ENCODE data around the gene GJA4.
"Not testable (repeated sequence)": the region's sequence is repeated elsewhere in the genome, so short reads cannot be mapped to it uniquely, and the experiment has no call there.

GJA4 gene

GRCh38 chr1:34770891-34771504, 21.8 kb upstream of the GJA4 start:
- DNase-seq: no peak
- Histone ChIP-seq H3K4me3 (ENCODE audit: low read depth in 1 of 2, low read length in 2 of 2) (no peak overlapping the region), H2AFZ (ENCODE audit: low read depth, low read length) (no peak overlapping the region), H3K9ac (ENCODE audit: low read depth, low read length) (no peak overlapping the region), H3K79me2 (ENCODE audit: insufficient read depth, low read length) (no peaks in the 10 kb centered on the region), H3K27me3 (ENCODE audit: insufficient read depth, low read length, poor library complexity) (peaks cover 13% of the 10 kb centered on the region), H3K4me2 (ENCODE audit: insufficient read depth, low read length) (no peak overlapping the region), H4K20me1 (ENCODE audit: insufficient read depth, low read length) (no peaks in the 10 kb centered on the region), H3K27ac (ENCODE audit: low read length) (no peak overlapping the region), H3K36me3 (ENCODE audit: insufficient read depth, low read length) (no peaks in the 10 kb centered on the region), H3K4me1 (ENCODE audit: insufficient read depth, low read length) (no peaks in the 10 kb centered on the region), H3K9me3 (ENCODE audit: insufficient read depth, low read length, severe bottlenecking) (no peaks in the 10 kb centered on the region)
- TF ChIP-seq, protein P1, sequence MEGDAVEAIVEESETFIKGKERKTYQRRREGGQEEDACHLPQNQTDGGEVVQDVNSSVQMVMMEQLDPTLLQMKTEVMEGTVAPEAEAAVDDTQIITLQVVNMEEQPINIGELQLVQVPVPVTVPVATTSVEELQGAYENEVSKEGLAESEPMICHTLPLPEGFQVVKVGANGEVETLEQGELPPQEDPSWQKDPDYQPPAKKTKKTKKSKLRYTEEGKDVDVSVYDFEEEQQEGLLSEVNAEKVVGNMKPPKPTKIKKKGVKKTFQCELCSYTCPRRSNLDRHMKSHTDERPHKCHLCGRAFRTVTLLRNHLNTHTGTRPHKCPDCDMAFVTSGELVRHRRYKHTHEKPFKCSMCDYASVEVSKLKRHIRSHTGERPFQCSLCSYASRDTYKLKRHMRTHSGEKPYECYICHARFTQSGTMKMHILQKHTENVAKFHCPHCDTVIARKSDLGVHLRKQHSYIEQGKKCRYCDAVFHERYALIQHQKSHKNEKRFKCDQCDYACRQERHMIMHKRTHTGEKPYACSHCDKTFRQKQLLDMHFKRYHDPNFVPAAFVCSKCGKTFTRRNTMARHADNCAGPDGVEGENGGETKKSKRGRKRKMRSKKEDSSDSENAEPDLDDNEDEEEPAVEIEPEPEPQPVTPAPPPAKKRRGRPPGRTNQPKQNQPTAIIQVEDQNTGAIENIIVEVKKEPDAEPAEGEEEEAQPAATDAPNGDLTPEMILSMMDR (IDR thresholded peaks at IDR 0.05; ENCODE audit: borderline replicate concordance, extremely low read depth, low read length, poor library complexity, severe bottlenecking): no peak
- no peak for TF ChIP-seq EZH2 (IDR thresholded peaks at IDR 0.05; ENCODE audit: borderline replicate concordance, low read depth, low read length, severe bottlenecking)
- no peak for ATAC-seq (ENCODE audit: insufficient read depth, low read depth)

GRCh38 chr1:34771573-34772371, 21.0 kb upstream of the GJA4 start:
- H3K27ac ChIP-seq (ENCODE audit: low read length): no peak overlapping the region

DNA sequence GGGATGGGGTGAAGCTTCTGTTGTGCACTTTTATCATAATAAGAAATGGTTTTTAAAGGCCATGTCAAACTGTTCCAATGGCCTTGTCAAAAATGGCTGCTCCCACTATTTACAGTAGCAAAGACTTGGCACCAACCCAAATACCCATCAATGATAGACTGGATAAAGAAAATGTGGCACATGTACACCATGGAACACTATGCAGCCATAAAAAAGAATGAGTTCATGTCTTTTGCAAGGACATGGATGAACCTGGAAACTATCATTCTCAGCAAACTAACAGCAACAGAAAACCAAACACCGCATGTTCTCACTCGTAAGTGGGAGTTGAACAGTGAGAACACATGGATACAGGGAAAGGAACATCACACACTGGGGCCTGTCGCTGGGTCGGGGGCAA, 19.7 kb upstream of the GJA4 start:
- not testable (repeated sequence) for H3K36me3 ChIP-seq (ENCODE audit: insufficient read depth, low read length); H3K9me3 ChIP-seq (ENCODE audit: insufficient read depth, low read length, severe bottlenecking); H2AFZ ChIP-seq (ENCODE audit: low read depth, low read length); DNase-seq; ATAC-seq (ENCODE audit: insufficient read depth, low read depth); H4K20me1 ChIP-seq (ENCODE audit: insufficient read depth, low read length); H3K4me3 ChIP-seq (ENCODE audit: low read depth in 1 of 2, low read length in 2 of 2); H3K4me2 ChIP-seq (ENCODE audit: insufficient read depth, low read length); H3K4me1 ChIP-seq (ENCODE audit: insufficient read depth, low read length); H3K79me2 ChIP-seq (ENCODE audit: insufficient read depth, low read length); H3K9ac ChIP-seq (ENCODE audit: low read depth, low read length); H3K27ac ChIP-seq (ENCODE audit: low read length)
- peaks cover 14% of the 10 kb centered on the region for H3K27me3 ChIP-seq (ENCODE audit: insufficient read depth, low read length, poor library complexity)

More at GRCh38 chr1:34771573-34772371, 21.0 kb upstream of the GJA4 start:
- no peak overlapping the region for H3K4me2 ChIP-seq (ENCODE audit: insufficient read depth, low read length)
- no peak for DNase-seq
- no peak overlapping the region for H3K9ac ChIP-seq (ENCODE audit: low read depth, low read length)
- peaks cover 10% of the 10 kb centered on the region for H3K27me3 ChIP-seq (ENCODE audit: insufficient read depth, low read length, poor library complexity)
- no peaks in the 10 kb centered on the region for H3K36me3 ChIP-seq (ENCODE audit: insufficient read depth, low read length)
- no peaks in the 10 kb centered on the region for H3K9me3 ChIP-seq (ENCODE audit: insufficient read depth, low read length, severe bottlenecking)
- no peak for TF ChIP-seq EZH2 (IDR thresholded peaks at IDR 0.05; ENCODE audit: borderline replicate concordance, low read depth, low read length, severe bottlenecking)
- TF ChIP-seq, protein P1 (IDR thresholded peaks at IDR 0.05; ENCODE audit: borderline replicate concordance, extremely low read depth, low read length, poor library complexity, severe bottlenecking): no peak
- no peak for ATAC-seq (ENCODE audit: insufficient read depth, low read depth)
- H4K20me1 ChIP-seq (ENCODE audit: insufficient read depth, low read length): no peaks in the 10 kb centered on the region
- no peaks in the 10 kb centered on the region for H3K4me1 ChIP-seq (ENCODE audit: insufficient read depth, low read length)
- H3K79me2 ChIP-seq (ENCODE audit: insufficient read depth, low read length): no peaks in the 10 kb centered on the region
- no peak overlapping the region for H3K4me3 ChIP-seq (ENCODE audit: low read depth in 1 of 2, low read length in 2 of 2)
- H2AFZ ChIP-seq (ENCODE audit: low read depth, low read length): no peak overlapping the region

GRCh38 chr1:34774957-34775356, 17.8 kb upstream of the GJA4 start:
- ATAC-seq (ENCODE audit: insufficient read depth, low read depth) (no peak), DNase-seq (no peak)
- no peak for TF ChIP-seq EZH2 (IDR thresholded peaks at IDR 0.05; ENCODE audit: borderline replicate concordance, low read depth, low read length, severe bottlenecking)
- TF ChIP-seq, protein P1 (IDR thresholded peaks at IDR 0.05; ENCODE audit: borderline replicate concordance, extremely low read depth, low read length, poor library complexity, severe bottlenecking): no peak
- Histone ChIP-seq H3K79me2 (ENCODE audit: insufficient read depth, low read length) (no peaks in the 10 kb centered on the region), H4K20me1 (ENCODE audit: insufficient read depth, low read length) (no peaks in the 10 kb centered on the region), H3K36me3 (ENCODE audit: insufficient read depth, low read length) (no peaks in the 10 kb centered on the region), H3K27me3 (ENCODE audit: insufficient read depth, low read length, poor library complexity) (peaks cover 12% of the 10 kb centered on the region), H3K4me1 (ENCODE audit: insufficient read depth, low read length) (no peaks in the 10 kb centered on the region), H3K9ac (ENCODE audit: low read depth, low read length) (no peak overlapping the region), H3K4me3 (ENCODE audit: low read depth in 1 of 2, low read length in 2 of 2) (no peak overlapping the region), H2AFZ (ENCODE audit: low read depth, low read length) (no peak overlapping the region), H3K4me2 (ENCODE audit: insufficient read depth, low read length) (no peak overlapping the region), H3K27ac (ENCODE audit: low read length) (no peak overlapping the region), H3K9me3 (ENCODE audit: insufficient read depth, low read length, severe bottlenecking) (no peaks in the 10 kb centered on the region)

All from DND-41 (cell line).